ENCODE results near the gene PAXIP1. TPM values are rescaled to one million over a fixed set of nuclear protein-coding genes. Genes with fewer than 3 reads are reported as not detected.
A peak's percentile ranks its signal among the peaks of the same experiment; 100 is the strongest.

PAXIP1 gene
- total RNA-seq, 2 experiments from 2014 or later = 16.9 to 18.0 TPM

GRCh38 chr7:155009570-155010157 lies 6.7 kb upstream of the PAXIP1 start:
- Mint-ChIP-seq H3K4me1 (ENCODE audit: low read depth) (peaks cover 2% of the 10 kb centered on the region), H3K4me3 (no peak overlapping the region), H3K36me3 (ENCODE audit: low read depth) (peaks cover 14% of the 10 kb centered on the region), H3K27ac (no peak overlapping the region), H3K9me3 (no peaks in the 10 kb centered on the region), H3K27me3 (ENCODE audit: low read depth) (no peaks in the 10 kb centered on the region)
- peak; percentile 30 for DNase-seq
- intact Hi-C loops (cut with micrococcal nuclease) = loop anchor here (10.0 kb wide), 1 partner anchor 635 kb away; the partner anchor contains the start of gene RBM33
- CTCF ChIA-PET = interaction anchor here (0.8 to 3.3 kb wide), 8 partner anchors 10 to 518 kb away, joined by 3 to 11 read pairs (median 4); no protein-coding TSS in a partner anchor

- Mint-ChIP-seq H3K4me3 (no peak overlapping the region), H3K9me3 (no peaks in the 10 kb centered on the region), H3K36me3 (ENCODE audit: low read depth) (peaks cover 18% of the 10 kb centered on the region), H3K4me1 (ENCODE audit: low read depth) (peaks cover 7% of the 10 kb centered on the region), H3K27ac (no peak overlapping the region), H3K27me3 (ENCODE audit: low read depth) (no peaks in the 10 kb centered on the region)
- intact Hi-C loops (cut with micrococcal nuclease) = loop anchor here (10.0 kb wide), 1 partner anchor 637 kb away; the partner anchor contains the start of gene RBM33
- CTCF ChIA-PET = interaction anchor here (0.7 to 3.3 kb wide), 8 partner anchors 8 to 107 kb away, joined by 3 to 17 read pairs (median 4); no protein-coding TSS in a partner anchor
- peak; percentile 26 for DNase-seq
These were observed 5.0 kb upstream of the PAXIP1 start for GRCh38 chr7:155007947-155008346.

GRCh38 chr7:155003376-155004214 lies 671 bp upstream of the PAXIP1 start:
- H3K4me3 Mint-ChIP-seq = peak overlapping the region; percentile 92
- CTCF ChIA-PET = interaction anchor here (0.8 to 1.0 kb wide), 2 partner anchors 76 to 340 kb away, joined by 3 to 6 read pairs; no protein-coding TSS in a partner anchor
- intact Hi-C loops (cut with micrococcal nuclease) = loop anchor here (1.0 to 10.0 kb wide), 7 partner anchors 67 to 641 kb away; partner anchors contain the start of genes HTR5A and RBM33
- peak; percentile 75 for DNase-seq
- H3K4me1 Mint-ChIP-seq (ENCODE audit: low read depth) = peaks cover 7% of the 10 kb centered on the region
- H3K9me3 Mint-ChIP-seq = no peaks in the 10 kb centered on the region
- H3K27me3 Mint-ChIP-seq (ENCODE audit: low read depth) = no peaks in the 10 kb centered on the region
- peak overlapping the region; percentile 89 for H3K27ac Mint-ChIP-seq
- H3K36me3 Mint-ChIP-seq (ENCODE audit: low read depth) = peaks cover 18% of the 10 kb centered on the region

- peaks cover 7% of the 10 kb centered on the region for H3K4me1 Mint-ChIP-seq (ENCODE audit: low read depth)
- CTCF ChIA-PET = interaction anchor here (1.0 kb wide), 2 partner anchors 61 to 341 kb away, joined by 3 read pairs; no protein-coding TSS in a partner anchor
- H3K27me3 Mint-ChIP-seq (ENCODE audit: low read depth) = no peaks in the 10 kb centered on the region
- peak; percentile 34 for DNase-seq
- H3K4me3 Mint-ChIP-seq = no peak overlapping the region
- intact Hi-C loops (cut with micrococcal nuclease) = loop anchor here (1.0 to 10.0 kb wide), 4 partner anchors 90 to 642 kb away; partner anchors contain the start of gene RBM33
- H3K36me3 Mint-ChIP-seq (ENCODE audit: low read depth) = peaks cover 22% of the 10 kb centered on the region
- no peaks in the 10 kb centered on the region for H3K9me3 Mint-ChIP-seq
- H3K27ac Mint-ChIP-seq = no peak overlapping the region
These were observed 373 bp downstream of the PAXIP1 start for GRCh38 chr7:155002411-155003091.

- H3K4me3 Mint-ChIP-seq = no peak overlapping the region
- H3K36me3 Mint-ChIP-seq (ENCODE audit: low read depth) = peaks cover 24% of the 10 kb centered on the region
- no peaks in the 10 kb centered on the region for H3K9me3 Mint-ChIP-seq
- H3K27me3 Mint-ChIP-seq (ENCODE audit: low read depth) = no peaks in the 10 kb centered on the region
- peaks cover 7% of the 10 kb centered on the region for H3K4me1 Mint-ChIP-seq (ENCODE audit: low read depth)
- H3K27ac Mint-ChIP-seq = peak overlapping the region; percentile 68
- intact Hi-C loops (cut with micrococcal nuclease) = loop anchor here (2.0 to 10.0 kb wide), 3 partner anchors 90 to 643 kb away; partner anchors contain the start of gene RBM33
- CTCF ChIA-PET = interaction anchor here (1.0 kb wide), 2 partner anchors 44 to 60 kb away, joined by 3 to 4 read pairs; no protein-coding TSS in a partner anchor
- DNase-seq = peak; percentile 55
These were observed 1.0 kb downstream of the PAXIP1 start for GRCh38 chr7:155001756-155002410.

- H3K4me3 Mint-ChIP-seq = no peak overlapping the region
- CTCF ChIA-PET = interaction anchor here (1.0 to 2.1 kb wide), 2 partner anchors 8 to 43 kb away, joined by 4 to 11 read pairs; no protein-coding TSS in a partner anchor
- intact Hi-C loops (cut with micrococcal nuclease) = loop anchor here (5.0 to 10.0 kb wide), 2 partner anchors 88 to 644 kb away; partner anchors contain the start of gene RBM33
- peaks cover 26% of the 10 kb centered on the region for H3K36me3 Mint-ChIP-seq (ENCODE audit: low read depth)
- peaks cover 7% of the 10 kb centered on the region for H3K4me1 Mint-ChIP-seq (ENCODE audit: low read depth)
- H3K27ac Mint-ChIP-seq = no peak overlapping the region
- peak; percentile 25 for DNase-seq
- no peaks in the 10 kb centered on the region for H3K27me3 Mint-ChIP-seq (ENCODE audit: low read depth)
- H3K9me3 Mint-ChIP-seq = no peaks in the 10 kb centered on the region
These were observed 2.1 kb downstream of the PAXIP1 start for GRCh38 chr7:155000795-155001194.

GRCh38 chr7:154998481-154998880 lies 4.4 kb downstream of the PAXIP1 start:
- Mint-ChIP-seq H3K27ac (no peak overlapping the region), H3K27me3 (ENCODE audit: low read depth) (no peaks in the 10 kb centered on the region), H3K9me3 (no peaks in the 10 kb centered on the region), H3K4me1 (ENCODE audit: low read depth) (no peaks in the 10 kb centered on the region), H3K4me3 (no peak overlapping the region), H3K36me3 (ENCODE audit: low read depth) (peaks cover 24% of the 10 kb centered on the region)
- DNase-seq = no peak
- intact Hi-C loops (cut with micrococcal nuclease) = no loop called here
- CTCF ChIA-PET = interaction anchor here (1.5 to 2.1 kb wide), 2 partner anchors 10 to 45 kb away, joined by 3 to 11 read pairs; no protein-coding TSS in a partner anchor

GRCh38 chr7:154997840-154998370 lies 5.0 kb downstream of the PAXIP1 start:
- Mint-ChIP-seq H3K27ac (no peak overlapping the region), H3K4me1 (ENCODE audit: low read depth) (no peaks in the 10 kb centered on the region), H3K36me3 (ENCODE audit: low read depth) (peaks cover 30% of the 10 kb centered on the region), H3K27me3 (ENCODE audit: low read depth) (no peaks in the 10 kb centered on the region), H3K9me3 (no peaks in the 10 kb centered on the region), H3K4me3 (no peak overlapping the region)
- DNase-seq = no peak
- CTCF ChIA-PET = interaction anchor here (1.4 to 1.5 kb wide), 2 partner anchors 45 to 70 kb away, joined by 3 to 5 read pairs; no protein-coding TSS in a partner anchor
- intact Hi-C loops (cut with micrococcal nuclease) = no loop called here

- DNase-seq = no peak
- Mint-ChIP-seq H3K4me1 (ENCODE audit: low read depth) (no peaks in the 10 kb centered on the region), H3K4me3 (no peak overlapping the region), H3K9me3 (no peaks in the 10 kb centered on the region), H3K27me3 (ENCODE audit: low read depth) (no peaks in the 10 kb centered on the region), H3K27ac (no peak overlapping the region), H3K36me3 (ENCODE audit: low read depth) (peaks cover 36% of the 10 kb centered on the region)
- intact Hi-C loops (cut with micrococcal nuclease) = no loop called here
- CTCF ChIA-PET = interaction anchor here (1.4 kb wide), 1 partner anchor 69 kb away, joined by 5 read pairs; no protein-coding TSS in a partner anchor
These were observed 6.2 kb downstream of the PAXIP1 start for GRCh38 chr7:154996756-154997155.

GRCh38 chr7:154996101-154996500 lies 6.8 kb downstream of the PAXIP1 start:
- H3K27me3 Mint-ChIP-seq (ENCODE audit: low read depth) = no peaks in the 10 kb centered on the region
- H3K9me3 Mint-ChIP-seq = no peaks in the 10 kb centered on the region
- CTCF ChIA-PET = no interaction called here
- H3K27ac Mint-ChIP-seq = no peak overlapping the region
- H3K4me1 Mint-ChIP-seq (ENCODE audit: low read depth) = no peaks in the 10 kb centered on the region
- H3K36me3 Mint-ChIP-seq (ENCODE audit: low read depth) = peaks cover 40% of the 10 kb centered on the region
- no peak for DNase-seq
- H3K4me3 Mint-ChIP-seq = no peak overlapping the region
- intact Hi-C loops (cut with micrococcal nuclease) = no loop called here

- no peaks in the 10 kb centered on the region for H3K27me3 Mint-ChIP-seq (ENCODE audit: low read depth)
- no peaks in the 10 kb centered on the region for H3K9me3 Mint-ChIP-seq
- H3K36me3 Mint-ChIP-seq (ENCODE audit: low read depth) = peaks cover 46% of the 10 kb centered on the region
- CTCF ChIA-PET = interaction anchor here (1.2 kb wide), 1 partner anchor 14 kb away, joined by 3 read pairs; no protein-coding TSS in a partner anchor
- DNase-seq = no peak
- no peak overlapping the region for H3K27ac Mint-ChIP-seq
- H3K4me3 Mint-ChIP-seq = no peak overlapping the region
- intact Hi-C loops (cut with micrococcal nuclease) = no loop called here
- no peaks in the 10 kb centered on the region for H3K4me1 Mint-ChIP-seq (ENCODE audit: low read depth)
These were observed 7.9 kb downstream of the PAXIP1 start for GRCh38 chr7:154994996-154995395.
